Measurements from ENCODE around the gene GOLGA8B. TPM values are rescaled to one million over a fixed set of nuclear protein-coding genes. Genes with fewer than 3 reads are reported as not detected.

Gene GOLGA8B
- total and polyA plus RNA-seq, 2 of the 8 experiments (the other 6 are each of a cell fraction or from before 2014, with no cell fraction given), result 14.1 to 23.3 TPM

DNA sequence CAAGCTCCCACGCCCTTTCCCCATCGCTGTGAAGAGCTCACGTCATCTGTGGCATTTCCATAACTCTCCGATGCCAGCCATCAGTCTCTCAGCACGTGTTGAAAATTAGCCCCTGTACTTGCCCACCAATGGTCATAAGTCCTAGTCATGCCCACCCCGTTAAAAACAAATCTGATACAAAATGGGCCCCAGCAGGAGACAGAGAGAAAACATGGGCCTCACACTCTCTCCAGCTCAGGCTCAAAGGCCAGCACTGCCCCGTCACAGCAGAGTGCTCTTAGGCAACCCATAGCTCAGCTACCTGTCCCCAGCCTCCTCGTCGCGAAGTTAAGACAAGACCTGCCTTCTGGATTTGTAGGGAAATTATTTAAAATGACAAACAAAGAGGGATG, 5.2 kb downstream of the GOLGA8B start:
- no peaks in the 10 kb centered on the region; the same call in 1 of the 2 replicates for H3K79me1 ChIP-seq (ENCODE audit: low read depth, low read length)
- H3K36me3 ChIP-seq (ENCODE audit: control insufficient read depth in 2 of 4, insufficient read depth in 4 of 4, low read length in 3 of 4), result no peaks in the 10 kb centered on the region
- no peak overlapping the region for H3K27ac ChIP-seq (ENCODE audit: low read depth, low read length)
- 83% methylated on average over 10 of the region's 10 CpGs; no CpG with 5 or more reads in 1 of the 2 experiments for WGBS, 2 experiments (ENCODE audit: extremely low coverage in 1 of 2, insufficient coverage in 1 of 2, insufficient read length in 1 of 2, insufficient replicate concordance in 2 of 2, low coverage in 1 of 2, low lambda C conversion rate in 2 of 2, missing lambda C conversion rate in 1 of 2)
- no peak overlapping the region for H2BK12ac ChIP-seq (ENCODE audit: low read depth, low read length)
- H3K9ac ChIP-seq (replicated peaks in 1 of 4; ENCODE audit: extremely low read depth in 1 of 4, low read depth in 3 of 4, low read length in 3 of 4), result no peak overlapping the region
- H2BK5ac ChIP-seq (ENCODE audit: low read depth, low read length), result no peak overlapping the region
- no peak overlapping the region for H2AFZ ChIP-seq (ENCODE audit: low read length)
- no peak overlapping the region for H3K56ac ChIP-seq (replicated peaks; ENCODE audit: insufficient read length, low read depth, low read length)
- no peak overlapping the region for H2BK120ac ChIP-seq (replicated peaks; ENCODE audit: low read depth, low read length)
- TF ChIP-seq TAF7 (optimal IDR thresholded peaks at IDR 0.05; ENCODE audit: borderline replicate concordance, low read depth, low read length), result no peak
- TF ChIP-seq GABPA (IDR thresholded peaks at IDR 0.05; ENCODE audit: borderline replicate concordance, insufficient read depth, low read length), result no peak
- no peak for TF ChIP-seq SP4 (IDR thresholded peaks at IDR 0.05; ENCODE audit: low read length)
- TF ChIP-seq BCL11A (IDR thresholded peaks at IDR 0.05; ENCODE audit: low read depth in 2 of 2, low read length in 2 of 2), result no peak
- no peaks in the 10 kb centered on the region for H3K4me1 ChIP-seq (replicated peaks in 1 of 4; ENCODE audit: control insufficient read depth in 3 of 4, insufficient read depth in 4 of 4, low read length in 3 of 4)
- no peak overlapping the region for H2BK20ac ChIP-seq (ENCODE audit: low read length)
- ChIA-PET CTCF (ENCODE audit: partially characterized antibody) (interaction anchor here (0.9 to 2.6 kb wide), 2 partner anchors 9 to 32 kb away, joined by 3 to 9 read pairs; no protein-coding TSS in a partner anchor), POLR2A (ENCODE audit: partially characterized antibody) (no interaction called here)
- no peak overlapping the region for H4K91ac ChIP-seq (replicated peaks; ENCODE audit: insufficient read length, low read length)
- H3K14ac ChIP-seq (ENCODE audit: insufficient read length), result no peak overlapping the region
- no peak overlapping the region; the same call in 1 of the 2 replicates for H4K8ac ChIP-seq (ENCODE audit: extremely low read depth, insufficient read depth, low read length)
- H3K9me3 ChIP-seq (ENCODE audit: insufficient read depth in 2 of 2, low read depth in 1 of 2, low read length in 1 of 2), result no peaks in the 10 kb centered on the region
- peaks cover 0 to 17% of the 10 kb centered on the region in 2 experiments; a peak in 2 of 4 replicates for H3K79me2 ChIP-seq (ENCODE audit: control insufficient read depth in 1 of 2, insufficient read depth in 2 of 2, low read length in 2 of 2)
- DNase-seq (ENCODE audit: low read depth in 1 of 2, low spot score in 2 of 2) (no peak), FAIRE-seq (no peak)
- H3K23ac ChIP-seq (ENCODE audit: insufficient read length), result no peak overlapping the region
- no peak overlapping the region for H3K4ac ChIP-seq (replicated peaks; ENCODE audit: insufficient read length, low read depth, low read length)
- no peaks in the 10 kb centered on the region; the same call in 1 of the 2 replicates for H3K23me2 ChIP-seq (ENCODE audit: low read depth, low read length)
- no peak overlapping the region for H3K18ac ChIP-seq (ENCODE audit: extremely low read depth, low read length)
- H4K20me1 ChIP-seq (replicated peaks in 1 of 2; ENCODE audit: control insufficient read depth in 1 of 2, insufficient read depth in 2 of 2, low read length in 2 of 2), result peaks cover 2% of the 10 kb centered on the region in 2 experiments
- no peak overlapping the region for H3K4me2 ChIP-seq (ENCODE audit: insufficient read depth in 1 of 2, low read depth in 2 of 2, low read length in 2 of 2)
- no peak overlapping the region for H2AK5ac ChIP-seq (ENCODE audit: low read depth, low read length)
- no peak overlapping the region for H2BK15ac ChIP-seq (ENCODE audit: low read length)
- no peak overlapping the region for H3K4me3 ChIP-seq (ENCODE audit: extremely low read depth in 1 of 4, insufficient read depth in 2 of 4, low read depth in 3 of 4, low read length in 4 of 4)
- no peaks in the 10 kb centered on the region; a peak in 1 of 7 replicates for H3K27me3 ChIP-seq (replicated peaks in 1 of 4; ENCODE audit: control insufficient read depth in 3 of 4, extremely low read depth in 1 of 4, insufficient read depth in 3 of 4, low read length in 3 of 4)
- no peak overlapping the region for H4K5ac ChIP-seq (ENCODE audit: insufficient read length, low read depth, low read length)
